22Rv1 (cell line): Measurements from ENCODE around the gene LDLRAD2.

Experiments used
- H3K27ac ChIP-seq: fragments of 450-650 bp; 2 replicates; pipeline ENCODE4 v1.5.1; 2017
- ZFX ChIP-seq: fragments of 450-650 bp; IDR thresholded peaks from 2 replicates; pipeline ENCODE4 v1.6.1; 2017; ENCODE audit warnings: antibody characterized with exemption, borderline replicate concordance
- TF ChIP-seq, protein P1 (sequence below): fragments of 450-650 bp; IDR thresholded peaks from 2 replicates; pipeline ENCODE4 v1.5.1; 2017; ENCODE audit warnings: mild to moderate bottlenecking

The LDLRAD2 gene

DNA sequence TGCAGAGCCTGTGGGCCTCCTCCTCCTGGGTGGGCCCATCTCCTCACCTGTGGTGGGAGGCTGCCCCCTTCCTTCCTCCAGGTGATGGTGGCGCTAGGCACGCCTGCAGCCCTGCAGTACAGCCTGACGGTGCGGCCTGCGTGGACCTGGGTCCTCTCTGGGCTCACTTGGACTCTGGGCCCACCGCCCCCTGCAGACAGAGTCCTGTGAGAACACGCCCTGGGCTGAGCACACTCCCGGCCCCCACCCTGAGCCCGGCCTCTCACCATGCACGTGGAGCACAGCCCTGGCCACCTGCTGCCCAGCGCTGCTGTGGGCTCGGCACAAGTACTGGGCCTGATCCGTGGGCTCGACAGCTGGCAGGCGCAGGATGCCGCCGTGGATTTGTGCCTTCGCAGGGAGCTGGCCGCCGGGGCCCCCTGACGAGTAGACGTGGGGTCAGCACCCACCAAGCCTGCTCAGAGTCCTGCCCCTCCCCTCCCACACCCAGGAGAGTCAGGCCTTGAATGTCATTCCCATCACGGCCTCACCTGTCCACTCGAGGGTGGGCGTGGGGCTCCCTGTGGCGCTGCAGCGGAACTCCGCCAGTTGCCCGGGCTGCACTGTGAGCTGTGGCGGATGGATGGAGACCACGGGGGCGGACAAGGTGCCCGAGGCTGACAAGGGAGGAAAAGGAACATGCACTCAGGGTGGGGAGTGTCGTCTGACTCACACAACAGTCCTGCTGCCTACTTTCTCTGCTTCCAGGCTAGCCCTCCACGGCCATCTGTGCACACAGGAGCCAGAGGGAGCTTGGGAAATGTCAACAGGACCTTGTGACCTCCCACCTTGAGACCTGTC lies 43.4 kb downstream of the LDLRAD2 start:
- TF ChIP-seq, protein P1, sequence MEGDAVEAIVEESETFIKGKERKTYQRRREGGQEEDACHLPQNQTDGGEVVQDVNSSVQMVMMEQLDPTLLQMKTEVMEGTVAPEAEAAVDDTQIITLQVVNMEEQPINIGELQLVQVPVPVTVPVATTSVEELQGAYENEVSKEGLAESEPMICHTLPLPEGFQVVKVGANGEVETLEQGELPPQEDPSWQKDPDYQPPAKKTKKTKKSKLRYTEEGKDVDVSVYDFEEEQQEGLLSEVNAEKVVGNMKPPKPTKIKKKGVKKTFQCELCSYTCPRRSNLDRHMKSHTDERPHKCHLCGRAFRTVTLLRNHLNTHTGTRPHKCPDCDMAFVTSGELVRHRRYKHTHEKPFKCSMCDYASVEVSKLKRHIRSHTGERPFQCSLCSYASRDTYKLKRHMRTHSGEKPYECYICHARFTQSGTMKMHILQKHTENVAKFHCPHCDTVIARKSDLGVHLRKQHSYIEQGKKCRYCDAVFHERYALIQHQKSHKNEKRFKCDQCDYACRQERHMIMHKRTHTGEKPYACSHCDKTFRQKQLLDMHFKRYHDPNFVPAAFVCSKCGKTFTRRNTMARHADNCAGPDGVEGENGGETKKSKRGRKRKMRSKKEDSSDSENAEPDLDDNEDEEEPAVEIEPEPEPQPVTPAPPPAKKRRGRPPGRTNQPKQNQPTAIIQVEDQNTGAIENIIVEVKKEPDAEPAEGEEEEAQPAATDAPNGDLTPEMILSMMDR: no peak
- no peak for TF ChIP-seq ZFX
- no peak overlapping the region for H3K27ac ChIP-seq

DNA sequence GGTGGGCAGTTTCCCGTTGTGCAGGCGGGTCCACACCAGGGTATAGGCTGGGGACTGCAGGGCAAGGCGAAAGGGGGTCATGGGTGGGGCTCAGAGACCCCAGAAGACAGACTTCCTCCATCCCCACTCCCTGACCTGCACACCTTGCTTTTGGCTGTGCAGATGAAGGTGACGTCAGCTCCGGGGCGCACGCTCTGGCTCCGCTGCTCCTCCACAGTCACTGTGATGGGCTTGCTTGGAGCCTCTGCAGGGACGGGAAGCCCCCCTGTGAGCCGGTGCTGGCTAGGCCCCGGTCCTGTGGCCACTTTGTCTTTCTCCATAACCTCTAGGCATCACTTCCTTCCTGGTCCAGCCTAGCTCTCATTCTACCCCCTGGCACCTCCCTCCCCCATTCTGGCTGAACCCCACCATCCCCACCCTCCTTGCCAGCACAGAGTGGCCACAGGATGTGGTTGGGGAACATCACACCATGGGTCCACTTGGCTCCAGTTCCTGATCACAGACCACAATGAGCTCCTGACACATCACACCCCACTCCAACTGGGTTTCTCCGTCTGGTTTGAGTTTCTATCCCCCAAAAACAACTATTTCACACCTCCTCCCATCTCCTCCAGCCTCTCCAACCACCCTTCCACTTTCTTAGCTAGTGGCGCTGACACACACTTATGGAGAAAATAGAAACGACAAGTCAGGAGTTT lies 45.2 kb downstream of the LDLRAD2 start:
- no peak overlapping the region for H3K27ac ChIP-seq
- TF ChIP-seq ZFX: no peak
- TF ChIP-seq, protein P1: no peak

DNA sequence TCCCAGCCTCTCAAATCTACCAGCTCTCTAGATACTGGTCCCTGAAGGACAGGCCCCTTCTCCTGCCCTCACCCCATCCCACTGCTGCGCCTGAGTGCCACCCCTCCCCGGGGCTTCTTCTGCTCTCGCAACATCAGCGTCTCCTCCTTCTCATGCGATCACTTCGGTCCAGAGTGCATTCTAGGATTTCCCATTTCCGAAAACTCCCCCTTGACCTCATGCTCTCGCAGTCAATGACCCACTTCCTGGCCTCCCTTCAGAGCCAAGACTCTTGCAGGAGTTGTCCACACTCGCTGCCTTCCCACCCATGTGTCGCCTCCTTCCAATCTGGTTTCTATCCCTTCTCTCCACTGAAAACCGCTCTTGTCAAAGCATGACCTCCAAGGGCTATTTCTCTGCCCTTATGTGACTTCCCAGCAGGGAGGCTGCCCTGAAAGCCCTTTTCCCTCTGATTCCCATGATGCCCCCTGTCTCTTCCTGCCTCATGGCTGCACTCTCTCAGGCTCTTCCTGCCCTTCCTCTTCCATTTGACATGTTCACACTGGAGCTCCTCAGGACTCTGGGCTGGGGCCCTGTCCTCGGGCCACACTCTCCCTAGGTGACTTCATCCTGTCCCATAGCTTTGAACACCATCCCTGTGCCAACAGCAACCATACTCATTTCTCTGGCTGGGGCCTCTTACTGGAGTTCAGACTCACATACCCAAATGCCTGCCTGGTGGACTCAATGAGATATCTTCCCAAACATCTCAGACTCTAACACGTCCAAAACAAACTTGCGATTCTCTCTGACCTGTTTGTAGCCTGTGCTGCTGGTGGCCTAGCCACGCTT lies 46.0 kb downstream of the LDLRAD2 start:
- no peak overlapping the region for H3K27ac ChIP-seq

DNA sequence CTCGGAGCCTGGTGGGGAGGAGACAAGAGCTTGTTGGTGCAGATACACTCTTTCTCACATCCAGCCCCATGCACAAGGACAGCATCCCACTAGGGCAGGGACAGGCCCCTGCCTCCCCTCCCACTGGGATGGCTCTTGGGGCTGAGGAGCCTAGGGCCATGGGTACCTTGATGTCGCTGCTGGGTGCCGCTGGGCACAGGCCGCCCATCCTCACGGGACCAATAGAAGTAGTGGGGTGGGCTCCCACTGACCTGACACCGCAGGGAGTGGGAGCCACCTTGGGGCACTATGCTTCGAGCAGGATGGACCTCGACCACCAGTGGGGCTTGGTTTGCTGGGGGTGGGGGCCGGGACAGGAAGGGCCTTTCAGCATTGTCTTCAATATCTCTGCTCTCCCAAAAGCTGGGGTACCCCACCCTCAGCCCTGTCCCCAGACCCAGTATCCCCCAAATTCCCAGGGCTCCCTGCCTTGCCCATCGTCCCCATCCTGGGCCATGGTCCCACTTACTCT lies 47.7 kb downstream of the LDLRAD2 start:
- no peak for TF ChIP-seq ZFX
- no peak overlapping the region for H3K27ac ChIP-seq

More for the DNA sequence above, 46.0 kb downstream of the LDLRAD2 start:
- TF ChIP-seq, protein P1: no peak
- no peak for TF ChIP-seq ZFX

DNA sequence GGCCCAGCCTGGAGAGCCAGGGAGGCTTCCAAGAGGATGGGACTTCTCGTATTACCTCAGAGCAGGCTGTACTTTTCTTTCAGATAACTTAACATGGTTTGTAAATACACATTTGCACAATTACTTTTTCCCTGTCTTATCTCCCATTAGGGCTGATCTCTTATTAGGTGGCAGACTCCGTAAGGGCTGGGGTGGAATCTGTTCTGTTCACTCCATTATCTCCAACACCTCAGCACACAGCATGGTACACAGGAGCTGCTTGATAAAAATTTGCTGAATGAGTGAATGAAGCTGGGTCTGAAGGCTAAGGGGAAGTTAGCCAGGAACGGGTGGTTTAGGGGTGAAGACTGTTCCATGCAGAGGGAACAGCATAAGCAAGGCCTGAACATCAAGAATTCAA lies 48.9 kb downstream of the LDLRAD2 start:
- no peak for TF ChIP-seq ZFX
- TF ChIP-seq, protein P1: no peak
- no peak overlapping the region for H3K27ac ChIP-seq

DNA sequence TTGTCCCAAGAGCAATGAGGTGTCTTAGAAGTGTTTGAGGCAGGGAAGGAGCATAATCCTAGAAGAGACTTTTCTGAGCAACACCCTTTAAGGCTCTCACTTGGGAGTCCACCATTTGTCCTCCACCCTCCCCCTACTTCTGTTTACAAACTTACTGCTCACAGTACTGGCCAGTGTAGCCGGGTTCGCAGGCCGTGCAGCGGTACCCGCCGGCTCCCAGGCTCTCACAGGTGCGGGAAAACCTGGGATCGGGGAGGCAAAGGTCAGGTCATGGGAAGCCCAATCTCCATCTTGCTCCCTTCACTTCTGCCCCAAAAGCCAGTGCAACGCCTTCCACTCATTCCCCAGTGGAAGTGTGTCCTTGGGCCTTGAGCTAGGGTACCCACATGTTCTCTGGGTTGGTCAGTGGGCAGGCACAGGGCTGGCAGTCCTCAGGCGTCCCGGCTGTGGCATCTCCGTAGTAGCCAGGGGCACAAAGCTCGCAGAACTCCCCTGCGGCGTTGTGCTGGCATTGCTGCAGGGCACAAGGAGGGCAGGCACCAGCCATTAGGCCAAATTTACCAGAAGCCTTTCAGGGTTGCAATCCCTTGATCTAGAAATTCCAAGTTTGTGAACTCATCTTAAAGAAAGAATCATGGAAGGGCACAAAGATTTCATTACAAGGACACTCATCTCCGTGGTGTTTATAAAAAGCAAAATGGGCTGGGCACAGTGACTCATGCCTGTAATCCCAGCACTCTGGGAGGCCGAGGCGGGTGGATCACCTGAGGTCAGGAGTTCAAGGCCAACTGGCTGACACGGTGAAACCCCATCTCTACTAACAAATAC lies 49.8 kb downstream of the LDLRAD2 start:
- TF ChIP-seq, protein P1: no peak
- no peak for TF ChIP-seq ZFX
- H3K27ac ChIP-seq: no peak overlapping the region

DNA sequence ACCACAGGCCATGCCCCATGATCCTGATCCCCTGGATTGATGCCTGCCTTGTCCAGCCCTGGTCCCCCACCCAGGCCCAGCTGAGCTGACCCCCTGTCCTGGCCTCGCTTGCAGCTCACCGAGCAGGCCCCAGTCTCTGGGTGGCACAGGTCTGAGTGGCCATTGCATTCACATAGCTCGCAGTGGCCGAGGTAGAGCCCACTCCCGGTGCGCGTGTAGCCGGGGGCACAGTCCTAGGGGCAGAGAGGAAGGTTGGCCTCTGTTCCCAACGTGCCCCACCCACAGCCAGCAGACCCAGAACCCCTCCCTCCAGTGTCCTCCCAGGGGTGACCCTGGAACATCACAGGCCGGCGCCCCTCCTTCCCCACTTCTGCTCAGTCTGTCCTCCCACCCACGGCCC lies 51.9 kb downstream of the LDLRAD2 start:
- H3K27ac ChIP-seq: no peak overlapping the region
- TF ChIP-seq, protein P1: no peak
